SU-DHL-6 (cell line): ENCODE measurements around the gene PIGW.

Source experiments
- H2AFZ ChIP-seq: fragments of 200-600 bp; sonication (generic); 2 replicates; pipeline ENCODE4 v1.6.1; 2014; ENCODE audit warnings: low read depth, mild to moderate bottlenecking, moderate library complexity, mixed read lengths, antibody characterized with exemption, low read length; ENCODE audit not compliant: severe bottlenecking
- H3F3A ChIP-seq: fragments of 200-600 bp; shearing (Covaris generic); 2 replicates; pipeline ENCODE4 v1.6.0; 2016; ENCODE audit warnings: antibody characterized with exemption, mild to moderate bottlenecking; ENCODE audit not compliant: insufficient read depth
- H3K27ac ChIP-seq: fragments of 200-600 bp; sonication (generic); 2 replicates; pipeline ENCODE4 v1.5.1; 2016; ENCODE audit warnings: low read depth, mild to moderate bottlenecking, low read length, moderate library complexity, mixed read lengths
- H3K27me3 ChIP-seq: fragments of 200-600 bp; sonication (generic), shearing (Covaris generic); 2 replicates; pipeline ENCODE4 v1.6.0; 2014; ENCODE audit warnings: mild to moderate bottlenecking, low read length
- H3K36me3 ChIP-seq: fragments of 200-600 bp; sonication (generic); 2 replicates; pipeline ENCODE4 v1.6.1; 2014; ENCODE audit warnings: mild to moderate bottlenecking, low read length, mixed read lengths
- H3K4me2 ChIP-seq: fragments of 300-600, 200-600 bp; shearing (Covaris generic), sonication (generic); 2 replicates; pipeline ENCODE4 v1.6.0; 2014; ENCODE audit warnings: low read length, low read depth, mild to moderate bottlenecking; ENCODE audit not compliant: poor library complexity, severe bottlenecking
- H3K4me3 ChIP-seq: fragments of 200-600 bp; sonication (generic); 2 replicates; pipeline ENCODE4 v1.5.1; 2014; ENCODE audit warnings: antibody characterized with exemption, low read length, mild to moderate bottlenecking, mixed read lengths; ENCODE audit not compliant: insufficient read depth, poor library complexity, severe bottlenecking
- H3K79me2 ChIP-seq: fragments of 200-600 bp; sonication (generic); 2 replicates; pipeline ENCODE4 v1.6.1; 2014; ENCODE audit warnings: mild to moderate bottlenecking, low read length, moderate library complexity; ENCODE audit not compliant: insufficient read depth
- H3K9ac ChIP-seq: fragments of 200-600 bp; sonication (generic); 2 replicates; pipeline ENCODE4 v1.7.0; 2014; ENCODE audit warnings: mild to moderate bottlenecking, low read length
- H3K9me2 ChIP-seq: fragments of 200-600 bp; sonication (generic); replicated peaks from 2 replicates; pipeline ENCODE4 v1.6.1; 2014; ENCODE audit warnings: low read length; ENCODE audit not compliant: insufficient read depth
- H3K9me3 ChIP-seq: fragments of 200-600 bp; sonication (generic); 2 replicates; pipeline ENCODE4 v1.6.1; 2014; ENCODE audit warnings: low read length, mixed read lengths; ENCODE audit not compliant: insufficient read depth
- H4K20me1 ChIP-seq: fragments of 200-600 bp; sonication (generic); 2 replicates; pipeline ENCODE4 v1.6.1; 2014; ENCODE audit warnings: low read depth, mild to moderate bottlenecking, antibody characterized with exemption, low read length, moderate library complexity, mixed read lengths
- CTCF ChIP-seq: fragments of 200-600 bp; sonication (generic); IDR thresholded peaks from one replicate; pipeline ENCODE4 v1.5.1; 2017; ENCODE audit warnings: antibody characterized with exemption, mild to moderate bottlenecking, low read length, moderate library complexity; ENCODE audit not compliant: insufficient read depth, poor library complexity, severe bottlenecking
- EZH2phosphoT487 ChIP-seq: fragments of 200-600 bp; sonication (generic), shearing (Covaris generic); conservative IDR thresholded peaks from 2 replicates; pipeline ENCODE4 v1.6.1; 2018; ENCODE audit warnings: mild to moderate bottlenecking, antibody characterized with exemption, low read length, moderate library complexity, mixed read lengths

PIGW gene

DNA sequence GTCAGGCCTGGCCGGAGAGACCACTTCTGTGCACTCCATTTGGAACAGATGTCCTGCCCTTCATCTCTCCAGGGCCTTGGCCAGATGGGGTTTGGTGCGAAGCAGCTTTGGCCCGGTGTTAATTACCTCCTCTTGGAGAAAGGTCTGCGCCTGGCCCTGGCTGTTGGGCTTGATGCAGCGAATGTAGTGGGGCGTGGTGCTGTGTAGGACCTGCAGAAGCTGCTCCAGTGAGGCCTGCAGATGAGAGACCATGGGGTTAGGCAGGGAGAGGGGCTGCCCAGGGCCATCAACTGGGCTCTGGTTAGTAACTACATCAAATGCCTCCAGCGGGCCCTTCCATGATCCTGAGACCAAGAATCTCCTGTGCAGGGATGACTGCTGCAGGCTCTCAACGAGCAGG, 29.6 kb upstream of the PIGW start:
- no peak overlapping the region for H2AFZ ChIP-seq
- no peaks in the 10 kb centered on the region for H3K9me3 ChIP-seq
- no peaks in the 10 kb centered on the region for H3K79me2 ChIP-seq
- H3K36me3 ChIP-seq = no peaks in the 10 kb centered on the region
- no peak overlapping the region for H3K27ac ChIP-seq
- H3F3A ChIP-seq = no peaks in the 10 kb centered on the region
- no peak overlapping the region for H3K4me3 ChIP-seq
- H4K20me1 ChIP-seq = no peaks in the 10 kb centered on the region
- H3K4me2 ChIP-seq = no peak overlapping the region
- TF ChIP-seq CTCF (no peak), EZH2phosphoT487 (no peak)
- no peaks in the 10 kb centered on the region for H3K9me2 ChIP-seq
- H3K9ac ChIP-seq = no peak overlapping the region
- no peaks in the 10 kb centered on the region for H3K27me3 ChIP-seq

- H3K4me3 ChIP-seq = no peak overlapping the region
- H3K4me2 ChIP-seq = no peak overlapping the region
- no peaks in the 10 kb centered on the region for H3K9me3 ChIP-seq
- no peaks in the 10 kb centered on the region for H3K79me2 ChIP-seq
- no peaks in the 10 kb centered on the region for H3F3A ChIP-seq
- TF ChIP-seq CTCF (no peak), EZH2phosphoT487 (no peak)
- no peak overlapping the region for H2AFZ ChIP-seq
- no peak overlapping the region for H3K27ac ChIP-seq
- no peak overlapping the region for H3K9ac ChIP-seq
- no peaks in the 10 kb centered on the region for H4K20me1 ChIP-seq
- no peaks in the 10 kb centered on the region for H3K36me3 ChIP-seq
- no peaks in the 10 kb centered on the region for H3K9me2 ChIP-seq
- no peaks in the 10 kb centered on the region for H3K27me3 ChIP-seq
Measured at GRCh38 chr17:36506249-36506826, 28.4 kb upstream of the PIGW start.

DNA sequence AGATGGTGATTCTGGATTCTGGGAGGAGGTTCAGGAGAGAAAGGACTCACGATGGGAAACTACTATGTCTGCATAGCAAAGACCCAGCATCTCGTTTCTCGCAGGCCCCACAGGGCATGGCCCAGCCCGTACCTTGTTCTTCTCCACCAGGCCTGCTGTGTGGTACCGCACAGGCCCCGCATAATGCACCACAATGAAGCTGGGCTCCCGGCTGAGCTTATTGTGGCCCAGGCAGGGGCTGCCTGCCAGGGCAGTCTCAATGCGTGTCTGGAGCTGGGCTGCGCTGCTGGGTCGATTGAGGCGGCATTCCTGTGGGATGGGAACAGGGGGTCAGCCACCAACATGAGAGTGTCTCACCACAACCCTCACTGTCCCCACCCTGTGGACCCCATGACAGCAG, 28.0 kb upstream of the PIGW start:
- Histone ChIP-seq H3K4me2 (no peak overlapping the region), H3K9me3 (no peaks in the 10 kb centered on the region), H3K4me3 (no peak overlapping the region), H3K36me3 (no peaks in the 10 kb centered on the region), H3K79me2 (no peaks in the 10 kb centered on the region), H3K27ac (no peak overlapping the region), H3K27me3 (no peaks in the 10 kb centered on the region), H2AFZ (no peak overlapping the region), H3K9ac (no peak overlapping the region), H4K20me1 (no peaks in the 10 kb centered on the region), H3F3A (no peaks in the 10 kb centered on the region), H3K9me2 (no peaks in the 10 kb centered on the region)
- TF ChIP-seq CTCF = no peak
- TF ChIP-seq EZH2phosphoT487 = no peak
